Epidermal melanocyte (primary cell): ENCODE results near the gene SH3RF3.
"Not testable (repeated sequence)": the region's sequence is repeated elsewhere in the genome, so short reads cannot be mapped to it uniquely, and the experiment has no call there.

ENCODE experiments used
- DNase-seq: peaks from one replicate; pipeline ENCODE4 v3.0.0; 2011; ENCODE audit warnings: low spot score; ENCODE audit not compliant: insufficient read length

Gene SH3RF3

DNA sequence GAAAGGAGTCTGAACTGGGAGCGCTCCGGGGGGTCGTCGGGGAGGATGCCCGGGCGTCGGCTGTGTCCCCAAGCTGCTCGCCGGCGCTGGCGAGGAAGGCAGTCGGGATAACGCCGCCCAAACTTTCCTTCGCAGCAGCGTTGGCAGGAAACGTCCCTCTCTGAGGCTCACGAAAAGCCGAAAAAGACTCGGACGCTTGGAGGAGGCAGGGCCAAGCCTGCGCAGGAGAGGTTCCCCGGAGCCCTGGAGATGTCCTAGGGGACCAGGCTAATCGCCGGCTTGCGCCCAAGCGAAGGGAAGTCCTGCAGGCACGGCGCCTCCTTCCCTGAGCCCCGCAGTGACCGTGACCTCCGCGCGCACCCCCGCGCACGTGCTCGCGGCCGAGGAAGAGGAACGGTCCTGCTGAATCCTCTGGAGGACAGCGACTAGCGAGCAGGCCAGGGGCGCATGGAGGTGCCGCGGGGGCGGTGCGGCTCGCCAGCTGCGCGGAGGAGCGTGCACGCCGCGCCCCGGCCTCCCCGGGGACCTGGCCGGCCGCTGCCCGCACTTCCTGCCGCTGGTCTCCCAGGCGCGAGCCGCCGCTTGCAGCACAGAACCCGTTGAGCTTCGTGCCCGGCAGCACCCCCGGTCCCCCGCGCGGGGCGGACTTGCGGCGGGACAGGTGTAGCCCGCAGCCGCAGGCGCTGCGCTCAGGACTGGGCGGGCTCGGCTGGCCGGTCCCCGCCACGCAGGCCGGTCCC lies at the start of gene SH3RF3:
TSS of gene SH3RF3 (plus strand) at position 590 of the 740 bp plus-strand sequence.
- DNase-seq: no peak

GRCh38 chr2:109079590-109079989 lies 49.4 kb upstream of the SH3RF3 start:
- no peak for DNase-seq

GRCh38 chr2:109080109-109080508 lies 48.9 kb upstream of the SH3RF3 start:
- DNase-seq: no peak

DNA sequence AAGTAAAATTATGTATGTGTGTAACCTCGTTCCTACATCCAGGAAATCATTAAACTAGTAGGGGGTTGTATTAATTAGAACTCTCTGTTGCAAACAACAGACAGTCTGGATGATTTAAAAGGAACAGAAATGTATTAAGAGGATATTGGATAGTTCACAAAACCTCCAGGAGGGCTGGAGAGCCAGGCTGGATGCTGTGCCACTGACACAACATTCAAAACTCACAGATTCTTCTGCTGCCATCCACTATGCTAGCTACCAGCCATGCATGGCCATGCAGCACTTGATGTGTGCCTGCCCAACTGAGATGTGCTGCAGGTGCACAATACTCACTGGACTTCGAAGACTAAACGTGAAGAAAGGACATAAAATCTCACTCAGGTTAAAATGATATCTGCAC lies 48.2 kb upstream of the SH3RF3 start:
- DNase-seq: no peak

DNA sequence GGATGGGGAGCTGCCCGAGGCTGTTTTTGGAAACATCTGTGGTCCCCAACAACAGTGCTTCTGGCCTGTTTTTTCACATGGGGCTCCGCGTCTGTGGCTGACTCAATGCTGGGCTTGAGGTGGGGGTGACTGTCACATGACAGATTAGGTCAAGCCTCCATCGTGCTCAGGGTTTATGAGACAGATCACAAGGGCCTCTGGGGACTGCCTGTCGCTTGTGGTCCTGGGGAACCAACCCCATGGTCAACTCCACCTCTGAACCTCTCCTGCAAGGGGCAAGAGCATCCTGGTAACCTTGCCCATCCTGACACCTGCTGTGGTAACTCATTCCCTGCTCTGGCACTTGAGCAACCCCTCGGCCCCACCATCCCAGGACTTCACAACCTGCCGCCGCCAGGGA lies 47.6 kb upstream of the SH3RF3 start:
- DNase-seq: no peak

DNA sequence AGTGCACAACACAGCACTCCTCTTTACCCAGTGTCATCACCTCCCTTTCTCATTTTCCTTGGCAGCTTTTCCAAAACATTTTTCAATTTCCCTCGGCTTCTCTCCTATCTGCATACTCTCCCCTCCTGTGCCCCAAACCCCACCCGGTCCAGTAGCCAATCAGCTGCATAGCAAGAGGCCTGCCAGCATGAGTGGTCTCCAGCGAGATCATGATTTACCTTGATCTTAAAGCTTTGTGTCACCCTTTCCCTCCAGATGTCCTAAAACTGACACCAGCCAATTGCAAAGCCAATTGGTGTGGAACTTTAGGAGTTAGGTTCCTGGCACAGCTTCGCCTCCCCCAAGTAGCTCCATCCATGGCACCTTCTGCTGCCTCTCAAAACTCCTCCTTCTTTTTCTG lies 45.2 kb upstream of the SH3RF3 start:
- no peak for DNase-seq

DNA sequence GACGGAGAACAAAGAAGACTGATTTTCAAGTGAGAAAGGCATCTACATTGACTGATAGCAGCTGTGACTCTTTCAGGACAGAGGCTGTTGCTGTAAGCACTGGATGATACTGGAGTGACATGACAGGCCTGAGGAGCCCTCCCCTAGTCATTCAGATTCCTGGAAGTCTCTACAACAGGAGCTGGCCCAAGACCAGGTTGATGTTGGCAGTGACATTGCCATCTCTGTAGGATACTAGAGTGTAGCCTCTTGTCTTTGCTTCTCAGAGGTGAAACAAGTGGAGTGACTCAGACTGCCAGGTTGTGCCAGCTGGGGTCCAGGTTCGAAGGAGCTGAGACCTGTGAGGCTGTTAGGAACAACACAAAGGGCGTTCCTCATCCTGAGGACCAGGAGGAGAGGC lies 44.7 kb upstream of the SH3RF3 start:
- DNase-seq: no peak

DNA sequence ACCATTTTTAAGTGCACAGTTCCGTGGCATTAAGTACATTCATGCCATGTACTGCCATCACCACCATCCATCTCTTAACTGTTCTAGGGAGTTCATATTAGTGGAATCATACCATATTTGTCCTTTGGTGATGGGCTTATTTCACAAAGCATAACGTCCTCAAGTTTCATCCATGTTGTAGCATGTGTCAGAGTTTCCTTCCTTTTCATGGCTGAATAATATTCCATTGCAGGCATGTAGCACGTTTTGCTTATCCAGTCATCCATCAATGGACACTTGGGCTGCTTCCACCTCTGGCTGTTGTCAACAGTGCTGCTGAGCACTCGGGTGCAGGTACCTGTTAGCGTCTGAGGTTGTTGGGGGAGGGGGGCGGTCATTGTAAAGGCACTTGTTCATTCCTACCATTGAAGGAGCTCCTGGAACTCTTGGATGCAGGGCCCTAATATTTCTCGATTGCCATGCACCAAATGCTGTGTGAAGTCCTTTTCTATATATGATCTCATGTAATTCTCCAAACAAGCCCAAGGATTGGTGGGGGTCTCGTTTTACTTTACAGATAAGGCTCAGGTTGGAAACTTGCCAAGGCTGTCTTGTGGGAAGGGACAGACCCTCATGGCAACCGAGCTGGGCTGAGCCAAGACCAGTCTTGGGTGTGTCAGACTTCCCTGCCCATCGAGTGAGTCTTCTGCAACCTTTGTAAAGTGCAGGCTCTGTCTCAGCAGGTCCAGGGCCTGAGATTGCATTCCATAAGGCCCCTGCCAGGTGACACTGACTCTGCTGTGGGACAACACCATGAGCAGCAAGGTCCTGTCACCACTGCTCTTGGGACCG lies 42.9 kb upstream of the SH3RF3 start:
- no peak for DNase-seq

DNA sequence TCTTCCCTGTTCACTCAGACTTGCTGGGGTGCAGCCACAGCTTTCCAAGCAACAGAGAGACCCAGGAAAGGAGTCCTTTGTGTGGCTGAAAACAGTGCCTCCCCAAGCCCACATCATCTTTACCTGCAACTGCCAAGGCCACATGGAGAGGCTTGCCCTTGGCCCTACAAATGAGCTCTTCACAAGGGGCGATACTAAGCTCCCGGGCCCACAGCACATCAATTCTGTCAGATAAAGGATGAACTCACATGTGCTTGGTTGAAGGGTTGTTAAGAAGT lies 42.3 kb upstream of the SH3RF3 start:
- DNase-seq: no peak

DNA sequence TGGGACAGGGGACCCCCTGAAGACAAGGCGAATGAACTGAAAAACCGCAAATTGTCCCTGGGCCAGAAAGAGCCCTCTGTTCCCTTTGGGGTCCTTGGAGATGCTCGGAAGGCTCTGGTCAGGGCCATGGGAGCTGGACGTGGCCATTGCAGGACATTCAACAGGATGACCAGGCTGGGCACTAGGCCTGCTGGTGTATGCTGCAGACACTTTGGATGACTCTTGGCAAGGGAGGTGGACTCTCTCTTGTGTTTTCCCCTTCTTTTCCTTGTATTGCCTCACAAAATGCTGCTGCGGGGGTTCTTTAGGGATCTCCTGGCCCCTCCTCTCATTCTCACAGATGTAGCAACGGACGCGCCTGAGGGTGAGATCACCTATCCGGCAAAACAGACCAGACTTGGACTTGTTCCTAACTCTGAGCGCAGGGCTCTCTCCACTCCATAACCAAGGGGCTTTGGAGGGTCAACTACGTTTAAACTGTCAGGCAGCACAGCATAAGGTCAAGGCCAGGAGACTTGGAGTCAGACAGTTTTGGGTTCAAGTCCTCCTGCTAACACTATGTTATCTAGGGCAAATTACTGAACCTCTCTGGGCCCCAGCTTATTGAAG lies 41.8 kb upstream of the SH3RF3 start:
- no peak for DNase-seq

DNA sequence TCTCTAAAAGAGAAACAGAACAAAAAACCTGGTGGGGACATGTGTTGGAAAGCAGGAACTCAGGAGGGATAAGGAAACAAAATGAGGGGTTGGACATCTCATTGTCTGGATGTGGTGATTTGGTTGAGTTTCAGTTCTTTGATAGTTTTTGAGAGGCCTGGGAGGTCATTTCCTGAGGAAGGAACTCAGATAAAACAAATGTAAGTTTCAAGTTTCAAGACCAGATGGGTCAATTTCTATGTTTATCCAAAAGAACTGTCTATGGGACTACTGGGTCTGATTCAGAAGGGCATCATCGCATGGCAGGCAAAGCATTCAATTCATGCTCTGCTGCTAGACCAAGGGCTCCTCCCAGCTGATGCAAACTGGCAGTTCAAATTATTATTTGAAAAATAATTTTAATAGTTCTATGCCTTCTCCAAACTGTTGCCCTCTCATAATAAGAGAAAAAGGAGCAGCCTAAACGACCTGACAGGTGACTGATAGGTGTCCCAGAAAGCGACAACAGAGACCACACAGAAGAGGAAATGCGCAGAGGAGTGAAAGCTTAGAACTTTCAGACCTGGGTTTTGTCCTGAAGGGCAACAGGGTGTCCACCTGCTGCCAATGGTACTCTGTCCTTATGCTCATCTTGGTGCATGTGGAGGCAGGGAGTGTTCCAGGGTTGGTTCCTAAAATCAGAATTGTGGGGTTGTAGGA lies 39.3 kb upstream of the SH3RF3 start:
- DNase-seq: no peak

GRCh38 chr2:109091526-109091925 lies 37.5 kb upstream of the SH3RF3 start:
- no peak for DNase-seq

GRCh38 chr2:109094144-109094543 lies 34.9 kb upstream of the SH3RF3 start:
- DNase-seq: no peak

- DNase-seq: no peak
Measured at GRCh38 chr2:109098251-109098920, 30.6 kb upstream of the SH3RF3 start.

DNA sequence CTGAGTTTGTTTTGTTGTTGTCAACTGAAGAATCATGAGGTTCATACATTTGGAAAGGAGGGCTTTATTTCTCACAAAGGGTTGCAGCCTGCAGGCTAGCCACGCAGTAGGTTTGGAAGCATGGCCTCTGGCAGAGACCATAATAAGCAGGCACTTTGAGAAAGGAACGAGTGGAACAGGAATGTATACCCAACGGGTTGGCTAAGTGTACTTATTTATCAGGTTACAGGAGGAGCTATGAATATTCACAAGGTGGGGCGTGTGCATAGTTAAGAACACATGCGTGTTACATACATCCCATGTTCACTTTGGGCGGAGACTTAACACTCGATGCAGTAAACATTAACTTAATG lies 30.1 kb upstream of the SH3RF3 start:
- DNase-seq: no peak

DNA sequence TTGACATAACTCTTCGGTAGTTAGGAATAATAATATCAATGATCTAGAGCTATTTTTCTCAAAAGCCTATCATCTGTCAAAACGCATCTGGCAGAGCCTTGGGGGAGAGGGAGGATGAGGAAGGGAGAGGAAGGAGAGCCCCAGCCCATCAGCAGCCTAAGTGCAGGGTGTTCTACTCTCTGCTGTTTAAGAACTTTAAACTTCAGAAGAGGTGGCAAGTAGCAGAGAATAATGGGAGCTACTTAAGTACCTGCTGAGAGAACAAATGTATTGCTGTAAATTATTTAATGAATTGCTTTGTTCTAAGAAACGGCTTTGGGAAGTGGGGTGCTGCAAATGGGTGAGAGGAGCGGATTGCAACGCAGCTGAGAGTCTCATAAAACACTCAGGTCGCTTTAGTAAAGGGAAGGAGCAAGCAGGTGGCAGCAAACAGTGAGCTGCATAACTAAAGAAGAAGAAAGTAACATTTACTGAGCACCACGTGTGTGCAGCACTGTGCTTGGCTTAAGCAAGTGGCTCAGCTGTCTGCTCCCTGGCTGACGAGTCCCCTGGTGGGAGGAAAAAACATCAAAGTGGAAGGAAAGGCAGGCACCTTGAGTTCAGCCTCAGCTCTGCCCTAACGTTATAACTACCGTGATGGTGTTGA lies 26.3 kb upstream of the SH3RF3 start:
- no peak for DNase-seq

DNA sequence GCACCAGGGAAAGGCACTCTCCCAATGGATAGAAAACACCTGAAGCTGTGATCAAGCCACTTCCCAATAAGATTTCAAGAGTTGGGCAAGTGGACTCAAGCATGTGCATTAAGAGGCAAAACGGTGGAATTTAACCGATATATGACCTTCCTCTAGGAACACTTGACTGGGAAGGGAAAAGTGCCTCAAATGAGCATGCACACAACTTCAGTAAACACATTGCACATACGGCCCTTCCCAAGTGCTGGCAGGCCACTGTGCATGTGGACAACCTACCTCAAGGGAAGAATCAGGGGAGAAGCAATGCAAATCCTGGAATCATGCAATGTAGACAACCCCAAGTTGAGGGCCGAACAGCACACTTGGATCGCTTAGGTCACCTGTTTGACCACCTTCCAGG lies 23.9 kb upstream of the SH3RF3 start:
- no peak for DNase-seq

DNA sequence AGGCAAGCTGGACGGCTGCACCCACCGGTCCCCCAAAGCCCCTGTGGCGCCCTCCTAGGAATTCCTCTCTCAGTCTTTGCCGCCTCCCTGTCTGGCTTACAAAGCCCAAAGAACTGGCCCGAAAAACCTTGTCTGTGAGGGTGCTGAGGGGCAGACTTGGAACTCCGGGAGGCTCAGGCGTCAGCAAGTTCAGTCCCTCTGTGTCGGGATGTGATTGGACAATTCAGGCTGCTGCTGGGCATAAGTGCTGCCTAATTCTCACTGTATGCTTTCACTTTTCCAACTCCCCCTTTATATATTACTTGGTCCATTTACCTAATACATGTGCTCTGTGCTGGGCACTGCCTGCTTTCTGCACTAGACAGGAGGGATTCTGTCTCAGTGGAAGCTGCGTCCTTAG lies 20.3 kb upstream of the SH3RF3 start:
- no peak for DNase-seq

DNA sequence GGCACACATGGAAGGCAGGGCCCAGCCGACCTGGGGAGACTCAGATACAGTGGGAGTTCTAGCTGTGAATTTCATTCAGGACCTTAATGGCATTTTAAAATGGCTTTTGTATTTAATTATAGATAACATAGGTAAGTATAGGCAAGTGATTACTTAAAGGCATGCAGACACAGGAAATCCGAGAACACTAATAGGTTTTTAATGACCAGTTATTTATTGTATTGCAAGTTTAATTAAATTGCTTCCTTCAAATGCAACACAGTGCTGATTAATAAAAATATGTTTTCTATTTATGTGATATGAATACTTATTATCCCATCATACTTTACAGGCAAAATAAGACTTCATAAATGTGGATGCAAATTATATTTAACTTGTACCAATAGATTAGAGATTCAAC lies 19.7 kb upstream of the SH3RF3 start:
- DNase-seq: no peak

- no peak for DNase-seq
Measured at GRCh38 chr2:109110170-109110569, 18.8 kb upstream of the SH3RF3 start.

- not testable (repeated sequence) for DNase-seq
Measured at GRCh38 chr2:109117181-109117580, 11.8 kb upstream of the SH3RF3 start.
